NT2/D1 (cell line): ENCODE measurements around the gene CLN3.

ENCODE experiments used
- DNase-seq: peaks from one replicate; pipeline ENCODE4 v3.0.0-alpha.2; 2011; ENCODE audit warnings: low read depth, low spot score
- H3K27me3 ChIP-seq: 2 replicates; pipeline ENCODE4 v1.6.0; 2011; ENCODE audit warnings: mild to moderate bottlenecking; ENCODE audit not compliant: insufficient read length, insufficient read depth
- H3K36me3 ChIP-seq: 2 replicates; pipeline ENCODE4 v1.6.1; 2011; ENCODE audit warnings: mild to moderate bottlenecking, low read length, mixed read lengths; ENCODE audit not compliant: insufficient read depth, insufficient read length
- H3K4me1 ChIP-seq: 2 replicates; pipeline ENCODE4 v1.5.1; 2011; ENCODE audit not compliant: insufficient read depth, insufficient read length
- H3K4me3 ChIP-seq: 2 replicates; pipeline ENCODE4 v1.5.1; 2011; ENCODE audit warnings: low read depth; ENCODE audit not compliant: insufficient read length
- H3K9ac ChIP-seq: 2 replicates; pipeline ENCODE4 v1.6.0; 2011; ENCODE audit warnings: low read depth; ENCODE audit not compliant: insufficient read length
- H3K9me3 ChIP-seq: 2 replicates; pipeline ENCODE4 v1.5.1; 2011; ENCODE audit warnings: mild to moderate bottlenecking, low read length; ENCODE audit not compliant: insufficient read depth
- SUZ12 ChIP-seq: IDR thresholded peaks from 2 replicates; pipeline ENCODE4 v1.6.1; 2011; ENCODE audit not compliant: insufficient read length, insufficient read depth; ENCODE audit errors: extremely low read depth
- YY1 ChIP-seq: IDR thresholded peaks from 2 replicates; pipeline ENCODE4 v1.6.1; 2011; ENCODE audit not compliant: insufficient read length, insufficient read depth
- ZNF274 ChIP-seq: IDR thresholded peaks from 2 replicates; pipeline ENCODE4 v1.6.1; 2011; ENCODE audit warnings: mild to moderate bottlenecking, low read depth, low read length

Gene CLN3

DNA sequence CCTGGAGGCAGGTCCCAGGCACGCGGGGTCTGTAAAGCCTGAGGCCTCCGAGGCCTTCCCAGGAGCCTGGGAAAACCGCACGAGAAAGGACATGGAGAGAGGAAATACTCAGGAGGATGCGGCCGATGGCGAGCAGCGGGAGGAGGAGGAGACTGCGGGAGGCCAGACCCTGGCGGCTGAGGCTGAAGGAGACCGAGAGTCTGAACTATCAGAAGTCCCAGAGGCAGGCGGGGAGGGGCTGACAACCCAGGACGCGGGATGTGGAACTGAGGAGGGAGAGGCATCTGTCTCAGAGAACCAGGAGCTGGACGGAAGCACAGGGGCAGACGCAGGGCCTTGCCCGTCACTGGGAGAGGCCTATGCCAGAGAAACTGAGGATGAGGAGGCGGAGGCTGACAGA is 5.0 kb upstream of the CLN3 start:
- Histone ChIP-seq H3K9ac (peak overlapping the region; percentile 8), H3K4me1 (peaks cover 3% of the 10 kb centered on the region), H3K4me3 (no peak overlapping the region), H3K36me3 (no peaks in the 10 kb centered on the region), H3K9me3 (no peaks in the 10 kb centered on the region), H3K27me3 (no peaks in the 10 kb centered on the region)
- TF ChIP-seq SUZ12, result no peak
- no peak for TF ChIP-seq YY1
- TF ChIP-seq ZNF274, result no peak
- DNase-seq, result no peak

DNA sequence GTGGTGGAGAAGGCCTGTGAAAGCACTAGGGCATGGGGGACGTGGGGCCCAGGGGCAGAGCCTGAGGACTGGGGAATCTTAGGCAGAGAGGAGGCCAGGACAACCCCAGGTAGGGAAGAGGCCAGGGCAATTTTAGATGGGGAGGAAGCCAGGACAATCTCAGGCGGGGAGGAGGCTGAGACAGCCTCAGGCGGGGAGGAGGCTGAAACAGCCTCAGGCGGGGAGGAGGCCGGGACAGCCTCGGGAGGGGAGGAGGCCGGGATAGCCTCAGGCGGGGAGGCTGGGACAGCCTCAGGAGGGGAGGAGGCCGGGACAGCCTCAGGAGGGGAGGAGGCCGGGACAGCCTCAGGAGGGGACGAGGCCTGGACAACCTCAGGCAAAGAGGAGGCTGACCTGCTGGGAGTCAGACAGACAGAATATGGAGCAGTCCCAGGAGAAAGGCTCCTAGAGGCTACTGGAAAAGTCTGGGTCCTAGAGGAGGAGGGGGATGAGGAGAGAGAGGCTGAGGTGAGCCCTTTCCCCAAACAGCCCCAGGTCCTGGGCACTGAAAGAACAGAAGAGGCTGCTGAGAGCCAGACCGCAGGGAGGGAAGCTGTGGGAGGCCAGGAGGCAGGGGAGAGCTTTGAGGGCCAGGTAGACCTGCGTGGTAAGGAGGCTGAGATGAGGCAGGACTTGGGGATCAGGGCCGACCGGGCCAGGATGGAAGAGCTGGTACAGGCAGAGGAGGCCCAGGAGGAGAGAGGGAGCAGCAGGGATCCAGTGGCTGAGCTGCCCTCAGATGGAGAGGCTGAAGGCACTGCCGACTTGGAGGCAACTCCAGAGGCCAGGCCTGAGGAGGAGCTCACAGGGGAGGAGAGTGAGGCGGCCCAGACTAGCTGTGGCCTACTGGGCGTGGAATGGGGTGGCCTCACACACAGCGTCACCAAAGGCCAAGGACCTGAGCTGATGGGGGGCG is 4.2 kb upstream of the CLN3 start:
- no peaks in the 10 kb centered on the region for H3K27me3 ChIP-seq
- TF ChIP-seq SUZ12, result no peak
- TF ChIP-seq YY1, result no peak
- no peak for TF ChIP-seq ZNF274

DNA sequence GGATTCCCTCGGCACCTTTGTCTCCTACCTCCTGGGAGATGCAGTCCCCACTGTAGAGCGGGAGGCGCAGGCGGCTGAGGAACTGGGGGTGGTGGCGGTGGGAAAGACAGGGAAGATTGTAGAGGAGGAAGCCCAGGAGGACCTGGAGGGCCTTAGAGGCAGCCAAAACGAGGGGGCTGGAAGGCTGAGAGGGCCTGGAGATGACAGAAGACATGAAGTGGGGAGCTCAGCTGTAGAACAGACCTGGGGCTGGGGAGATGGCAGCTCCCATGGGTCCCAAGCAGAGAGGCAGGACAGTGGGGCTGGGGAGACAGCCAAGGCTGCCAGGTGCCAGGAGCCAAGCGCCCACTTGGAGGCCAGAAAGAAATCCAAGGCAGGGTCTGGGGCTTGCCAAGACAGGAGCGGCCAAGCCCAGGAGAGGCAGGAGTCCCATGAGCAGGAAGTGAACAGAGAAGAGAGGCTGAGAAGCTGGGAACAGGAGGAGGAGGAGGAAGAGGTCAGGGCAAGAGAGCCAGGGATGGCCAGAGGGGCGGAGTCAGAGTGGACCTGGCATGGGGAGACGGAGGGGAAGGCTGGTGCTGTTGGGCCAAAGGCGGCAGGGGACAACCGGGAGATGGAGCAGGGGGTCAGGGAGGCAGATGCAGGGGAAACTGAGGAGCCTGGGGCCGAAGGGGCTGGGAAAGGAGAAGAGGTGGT is 3.4 kb upstream of the CLN3 start:
- TF ChIP-seq YY1 (no peak), SUZ12 (no peak), ZNF274 (no peak)
- Histone ChIP-seq H3K36me3 (no peaks in the 10 kb centered on the region), H3K9ac (no peak overlapping the region), H3K4me1 (peaks cover 3% of the 10 kb centered on the region), H3K9me3 (no peaks in the 10 kb centered on the region), H3K4me3 (no peak overlapping the region), H3K27me3 (no peaks in the 10 kb centered on the region)
- DNase-seq, result no peak

More for the DNA sequence above, 4.2 kb upstream of the CLN3 start:
- no peaks in the 10 kb centered on the region for H3K36me3 ChIP-seq
- no peak overlapping the region for H3K4me3 ChIP-seq
- H3K9me3 ChIP-seq, result no peaks in the 10 kb centered on the region
- DNase-seq, result no peak
- peak overlapping the region; percentile 8 for H3K9ac ChIP-seq
- H3K4me1 ChIP-seq, result peaks cover 3% of the 10 kb centered on the region

DNA sequence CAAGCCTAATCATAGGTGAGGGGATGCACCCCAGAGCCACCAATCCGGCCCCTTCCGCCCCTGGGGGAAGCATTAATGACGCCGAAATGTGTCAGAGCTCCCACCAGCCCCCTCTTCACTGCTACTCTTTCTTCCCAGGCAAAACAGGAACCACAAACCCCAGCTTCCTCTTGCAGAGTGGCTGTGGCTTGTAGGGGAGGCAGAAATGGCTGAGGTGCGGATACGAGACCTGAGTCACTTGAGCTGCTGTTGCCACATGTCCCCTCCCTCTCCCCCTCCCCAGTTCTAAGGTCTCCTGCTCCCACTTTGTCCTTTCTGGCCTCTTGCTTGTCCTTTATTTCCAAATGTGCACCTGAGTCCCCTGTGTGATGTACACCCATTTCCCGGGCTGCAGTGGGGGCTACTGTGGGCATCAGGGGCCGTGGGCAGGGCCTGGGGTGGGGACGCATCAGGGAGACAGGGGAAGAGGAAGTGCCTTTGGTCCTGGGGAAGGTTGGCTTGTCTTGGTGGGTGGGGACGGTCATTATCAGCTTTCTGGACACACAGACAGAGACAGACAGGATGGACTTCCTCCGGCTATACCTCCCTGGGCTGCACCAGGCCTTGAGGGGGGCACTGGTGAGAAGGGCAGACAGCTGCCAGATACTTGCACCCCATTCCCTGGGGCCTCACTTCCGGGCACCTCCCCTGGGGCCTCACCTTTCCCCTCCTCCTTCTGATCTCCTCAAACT is 2.4 kb upstream of the CLN3 start, which contains the start of gene APOBR:
TSS of gene APOBR (plus strand) at position 523 of the 731 bp plus-strand sequence. CDS start at position 562, 39 bp downstream.
- Histone ChIP-seq H3K27me3 (no peaks in the 10 kb centered on the region), H3K9me3 (no peaks in the 10 kb centered on the region), H3K36me3 (peaks cover 2% of the 10 kb centered on the region), H3K4me1 (no peaks in the 10 kb centered on the region), H3K4me3 (no peak within 1 kb of the TSS), H3K9ac (no peak within 1 kb of the TSS)
- DNase-seq, result no peak
- TF ChIP-seq SUZ12 (no peak), ZNF274 (no peak), YY1 (no peak)

DNA sequence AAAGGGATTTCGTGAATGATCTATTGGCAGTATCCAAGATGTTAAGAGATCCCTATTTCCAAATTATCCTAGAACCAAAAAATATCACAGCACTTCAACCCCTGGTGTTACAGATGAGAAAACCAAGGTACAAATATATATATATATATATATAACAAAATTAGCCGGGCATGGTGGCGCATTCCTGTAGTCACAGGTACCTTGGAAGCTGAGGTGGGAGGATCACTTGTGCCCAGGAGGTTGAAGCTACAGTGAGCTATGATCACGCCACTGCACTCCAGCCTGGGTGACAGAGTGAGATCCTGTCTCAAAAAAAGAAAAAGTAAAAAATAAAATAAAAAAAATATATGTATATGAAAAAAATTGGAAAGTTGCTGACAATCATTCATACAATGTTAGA is 637 bp upstream of the CLN3 start:
- Histone ChIP-seq H3K4me1 (no peaks in the 10 kb centered on the region), H3K9ac (no peak overlapping the region), H3K27me3 (no peaks in the 10 kb centered on the region), H3K36me3 (peaks cover 13% of the 10 kb centered on the region), H3K9me3 (no peaks in the 10 kb centered on the region), H3K4me3 (peak overlapping the region; percentile 68)
- TF ChIP-seq SUZ12 (no peak), ZNF274 (no peak), YY1 (no peak)
- no peak for DNase-seq

DNA sequence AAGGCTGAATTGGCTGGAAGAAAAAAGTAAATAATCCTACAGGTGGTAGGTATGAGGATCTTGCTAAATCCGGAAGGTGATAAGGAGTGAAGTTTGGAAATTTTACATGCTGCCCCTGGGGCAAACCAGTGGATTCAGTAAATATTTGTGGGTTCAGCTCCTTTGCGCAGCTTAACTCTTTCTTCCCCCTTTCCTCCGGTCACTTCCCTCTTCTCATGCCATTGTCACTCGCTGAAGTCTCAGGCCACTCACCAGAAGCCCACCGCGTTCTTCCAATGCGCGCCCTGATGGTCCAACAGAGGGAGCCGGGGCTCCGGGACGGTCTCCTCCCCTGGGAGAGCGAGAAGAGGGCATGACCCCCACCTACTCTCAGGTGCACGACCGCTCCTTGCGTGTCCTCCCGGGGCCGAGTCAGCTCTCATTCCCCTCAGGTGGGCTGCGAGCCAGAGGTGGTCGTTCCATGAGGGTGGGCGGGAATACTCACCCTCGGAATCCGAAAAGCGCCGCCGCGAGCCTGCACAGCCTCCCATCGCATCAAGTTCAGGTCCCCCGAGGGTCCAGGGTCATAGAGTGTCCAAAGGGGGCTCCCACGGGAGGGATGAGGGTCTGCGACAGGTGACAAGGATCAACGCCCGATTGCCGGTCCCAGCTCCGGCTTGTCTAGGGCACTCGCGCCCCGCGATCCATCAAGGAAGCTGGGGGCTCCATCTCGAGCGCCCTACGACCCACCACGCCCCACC is 474 bp downstream of the CLN3 start:
- DNase-seq, result no peak
- no peaks in the 10 kb centered on the region for H3K4me1 ChIP-seq
- no peaks in the 10 kb centered on the region for H3K9me3 ChIP-seq
- H3K27me3 ChIP-seq, result no peaks in the 10 kb centered on the region
- H3K36me3 ChIP-seq, result peaks cover 21% of the 10 kb centered on the region
- TF ChIP-seq YY1, result no peak
- no peak for TF ChIP-seq SUZ12
- TF ChIP-seq ZNF274, result no peak
- H3K4me3 ChIP-seq, result peak overlapping the region; percentile 68
- peak overlapping the region; percentile 80 for H3K9ac ChIP-seq
